Colonic mucosa (tissue), 4 donors: ENCODE data around the gene PRDM10. TPM values are rescaled to one million over a fixed set of nuclear protein-coding genes. Genes with fewer than 3 reads are reported as not detected.

ENCODE experiments used
- DNase-seq: peaks from one replicate; pipeline ENCODE4 v3.0.0-alpha.2; 2020
- H3K27ac ChIP-seq: fragments of 200-600 bp; one replicate; pipeline ENCODE4 v1.8.0; 2021
- H3K27me3 ChIP-seq: fragments of 200-600 bp; one replicate; pipeline ENCODE4 v1.8.0; 2021
- H3K36me3 ChIP-seq: fragments of 200-600 bp; one replicate; pipeline ENCODE4 v1.8.0; 2021
- H3K4me1 ChIP-seq: fragments of 200-600 bp; one replicate; pipeline ENCODE4 v1.8.0; 2021; ENCODE audit warnings: mild to moderate bottlenecking
- H3K4me3 ChIP-seq: fragments of 200-600 bp; one replicate; pipeline ENCODE4 v1.8.0; 2021
- H3K9ac ChIP-seq, 2 donors: one replicate each; pipeline ENCODE4 v1.7.0; 2013; ENCODE audit warnings: control low read depth in 2 of 2, low read depth in 2 of 2, low read length in 2 of 2
- H3K9me3 ChIP-seq: fragments of 200-600 bp; one replicate; pipeline ENCODE4 v1.8.0; 2021
- CTCF ChIP-seq: fragments of 200-600 bp; IDR thresholded peaks from one replicate; pipeline ENCODE4 v1.8.0; 2022; ENCODE audit warnings: antibody characterized with exemption, mild to moderate bottlenecking
- intact Hi-C: fragments of 100-400 bp; cut with DNase I; formaldehyde crosslinking; loops from one replicate; pipeline ENCODE4 v1.14.1; 2022
- total RNA-seq, 2 donors: library from RNA; stranded (reverse); fragmentation: NEBNext Ultra II Directional in 1 of 2; extraction: Animal tissue kit (Norgen Biotek cat#: 25700) in 1 of 2; gene quantifications; one replicate each; pipeline ENCODE4 v1.2.1, GENCODE V29; 2021
- donor health status: healthy.
- donor health status: DM: no; HTN: no; CAD: no.
- donor health status: DM: no; HTN: no; CAD: no.

Gene PRDM10
- total RNA-seq, 2 donors from 2014 or later, result 11.0 to 18.3 TPM

GRCh38 chr11:129969920-129970319 is 32.7 kb downstream of the PRDM10 start:
- Histone ChIP-seq H3K27me3 (no peaks in the 10 kb centered on the region), H3K4me3 (no peak overlapping the region), H3K27ac (no peak overlapping the region), H3K36me3 (no peaks in the 10 kb centered on the region), H3K4me1 (no peaks in the 10 kb centered on the region), H3K9me3 (no peaks in the 10 kb centered on the region), H3K9ac (no peak overlapping the region)
- no peak for TF ChIP-seq CTCF
- intact Hi-C loops, result no loop called here
- no peak for DNase-seq

- Histone ChIP-seq H3K4me3 (no peak overlapping the region), H3K9ac (no peak overlapping the region), H3K4me1 (no peaks in the 10 kb centered on the region), H3K27me3 (no peaks in the 10 kb centered on the region), H3K9me3 (no peaks in the 10 kb centered on the region), H3K27ac (no peak overlapping the region), H3K36me3 (no peaks in the 10 kb centered on the region)
- intact Hi-C loops, result no loop called here
- no peak for DNase-seq
- TF ChIP-seq CTCF, result no peak
Measured at GRCh38 chr11:129968591-129969419, 33.8 kb downstream of the PRDM10 start.

GRCh38 chr11:129967996-129968395 is 34.6 kb downstream of the PRDM10 start:
- Histone ChIP-seq H3K36me3 (no peaks in the 10 kb centered on the region), H3K27me3 (no peaks in the 10 kb centered on the region), H3K4me1 (no peaks in the 10 kb centered on the region), H3K27ac (no peak overlapping the region), H3K9ac (no peak overlapping the region), H3K9me3 (no peaks in the 10 kb centered on the region), H3K4me3 (no peak overlapping the region)
- intact Hi-C loops, result no loop called here
- no peak for TF ChIP-seq CTCF
- DNase-seq, result no peak

- no peaks in the 10 kb centered on the region for H3K27me3 ChIP-seq
- no peak for DNase-seq
- no peak overlapping the region for H3K4me3 ChIP-seq
- no peaks in the 10 kb centered on the region for H3K36me3 ChIP-seq
- no peak overlapping the region for H3K9ac ChIP-seq
- TF ChIP-seq CTCF, result no peak
- no peaks in the 10 kb centered on the region for H3K4me1 ChIP-seq
- H3K9me3 ChIP-seq, result no peaks in the 10 kb centered on the region
- intact Hi-C loops, result no loop called here
- no peak overlapping the region for H3K27ac ChIP-seq
Measured at GRCh38 chr11:129965248-129965647, 37.4 kb downstream of the PRDM10 start.

GRCh38 chr11:129960216-129961214 is 42.1 kb downstream of the PRDM10 start:
- no peak for DNase-seq
- Histone ChIP-seq H3K27me3 (no peaks in the 10 kb centered on the region), H3K27ac (no peak overlapping the region), H3K4me1 (no peaks in the 10 kb centered on the region), H3K4me3 (no peak overlapping the region), H3K36me3 (no peaks in the 10 kb centered on the region), H3K9me3 (no peaks in the 10 kb centered on the region), H3K9ac (no peak overlapping the region)
- no peak for TF ChIP-seq CTCF
- intact Hi-C loops, result no loop called here
